SK-N-SH (cell line): Measurements from ENCODE around the gene SKI. TPM values are rescaled to one million over a fixed set of nuclear protein-coding genes. Genes with fewer than 3 reads are reported as not detected.

Source experiments
- CTCF ChIA-PET: fragments of 300-600, 350-600 bp; formaldehyde crosslinking; extraction: SDS; loops from one replicate; lab custom pipeline; 2021; lab: Yijun Ruan, JAX
- POLR2A ChIA-PET: fragments of 350-600 bp; sonication (Branson Sonifier 250); formaldehyde crosslinking; extraction: SDS; loops from one replicate; lab custom pipeline; 2020; ENCODE audit warnings: antibody characterized with exemption, inconsistent platforms; lab: Yijun Ruan, JAX
- DNase-seq: peaks from one replicate; pipeline ENCODE4 v3.0.0; 2012
- H2AFZ ChIP-seq: fragments of 200-600 bp; sonication (generic); 2 replicates; pipeline ENCODE4 v1.8.1; 2016; ENCODE audit warnings: antibody characterized with exemption, mild to moderate bottlenecking, low read depth
- H3F3A ChIP-seq: fragments of 200-600 bp; sonication (generic); replicated peaks from 2 replicates; pipeline ENCODE3; 2016; ENCODE audit warnings: antibody characterized with exemption, mild to moderate bottlenecking; ENCODE audit not compliant: insufficient read depth
- H3K27ac ChIP-seq, 2 experiments: fragments of 200-500 bp in 1 of 2; fragments of 200-600 bp in 1 of 2; sonication (Bioruptor generic) in 1 of 2; sonication (generic), shearing (Covaris generic) in 1 of 2; 2 replicates each; pipeline versions ENCODE4 v1.5.1 to v1.6.1; 2014 to 2016; ENCODE audit warnings: low read depth in 2 of 2, inconsistent platforms in 1 of 2, low read length in 1 of 2, mild to moderate bottlenecking in 1 of 2, mixed read lengths in 1 of 2
- H3K27me3 ChIP-seq: fragments of 200-600 bp; sonication (generic), shearing (Covaris generic); 2 replicates; pipeline ENCODE4 v1.6.1; 2016; ENCODE audit warnings: mixed run types; ENCODE audit not compliant: insufficient read depth
- H3K36me3 ChIP-seq, 2 experiments: fragments of 200-500 bp in 1 of 2; fragments of 200-600 bp in 1 of 2; sonication (Bioruptor generic) in 1 of 2; sonication (generic) in 1 of 2; replicated peaks in 1 of 2; 2 replicates each; pipeline versions ENCODE3 to v1.5.1; 2014 to 2016; ENCODE audit warnings: low read length in 1 of 2, mild to moderate bottlenecking in 1 of 2; ENCODE audit not compliant: insufficient read depth in 2 of 2, control insufficient read depth in 1 of 2
- H3K4me1 ChIP-seq, 2 experiments: fragments of 200-500 bp in 1 of 2; fragments of 200-600 bp in 1 of 2; sonication (Bioruptor generic) in 1 of 2; sonication (generic), shearing (Covaris generic) in 1 of 2; 2 replicates each; pipeline versions ENCODE4 v1.5.1 to v1.6.1; 2014 to 2016; ENCODE audit warnings: low read depth in 1 of 2, low read length in 1 of 2, mixed run types in 1 of 2; ENCODE audit not compliant: insufficient read depth in 2 of 2, control insufficient read depth in 1 of 2
- H3K4me2 ChIP-seq: fragments of 200-600 bp; sonication (generic), shearing (Covaris generic); 2 replicates; pipeline ENCODE4 v1.6.1; 2017; ENCODE audit warnings: mixed run types
- H3K4me3 ChIP-seq, 2 experiments: fragments of 200-500 bp in 1 of 2; fragments of 200-600 bp in 1 of 2; sonication (Bioruptor generic) in 1 of 2; sonication (generic), shearing (Covaris generic) in 1 of 2; 2 replicates each; pipeline versions ENCODE4 v1.5.1 to v1.8.1; 2014 to 2016; ENCODE audit warnings: low read depth in 2 of 2, inconsistent platforms in 1 of 2, low read length in 1 of 2, mild to moderate bottlenecking in 1 of 2, mixed read lengths in 1 of 2, moderate library complexity in 1 of 2
- H3K79me2 ChIP-seq: fragments of 200-600 bp; sonication (generic); 2 replicates; pipeline ENCODE4 v1.8.1; 2017; ENCODE audit warnings: mild to moderate bottlenecking; ENCODE audit not compliant: insufficient read depth
- H3K9ac ChIP-seq: fragments of 200-600 bp; sonication (generic); 2 replicates; pipeline ENCODE4 v1.6.1; 2017; ENCODE audit warnings: mixed run types
- H3K9me2 ChIP-seq: fragments of 200-600 bp; sonication (generic); 2 replicates; pipeline ENCODE4 v1.6.1; 2017; ENCODE audit warnings: mixed run types
- H3K9me3 ChIP-seq: fragments of 200-600 bp; sonication (generic); 2 replicates; pipeline ENCODE4 v1.6.1; 2017; ENCODE audit warnings: mixed run types, mild to moderate bottlenecking, moderate library complexity
- H4K20me1 ChIP-seq: fragments of 200-600 bp; sonication (generic); 2 replicates; pipeline ENCODE4 v1.6.1; 2017; ENCODE audit warnings: mild to moderate bottlenecking, mixed run types; ENCODE audit not compliant: insufficient read depth
- CTCF ChIP-seq: fragments of 200-600 bp; sonication (generic); IDR thresholded peaks from 2 replicates; pipeline ENCODE4 v1.6.1; 2017; ENCODE audit warnings: antibody characterized with exemption, mild to moderate bottlenecking, moderate library complexity
- ELF1 ChIP-seq: IDR thresholded peaks from 2 replicates; pipeline ENCODE4 v1.4.0; 2012
- EP300 ChIP-seq, 2 experiments: IDR thresholded peaks; 2 replicates each; pipeline versions ENCODE4 v1.4.0 to v1.6.1; 2012; ENCODE audit warnings: borderline replicate concordance in 1 of 2, low read depth in 1 of 2, low read length in 1 of 2
- FOXJ3 ChIP-seq: sonication (generic); formaldehyde crosslinking; IDR thresholded peaks from 2 replicates; pipeline ENCODE4 v1.5.1; 2020; ENCODE audit warnings: mild to moderate bottlenecking, missing genetic modification reagents
- GABPA ChIP-seq: IDR thresholded peaks from 2 replicates; pipeline ENCODE4 v1.4.0; 2012; ENCODE audit warnings: low read depth, mild to moderate bottlenecking
- JUND ChIP-seq: IDR thresholded peaks from 2 replicates; pipeline ENCODE4 v1.4.0; 2012
- MAX ChIP-seq: IDR thresholded peaks from 2 replicates; pipeline ENCODE4 v1.4.0; 2012; ENCODE audit warnings: low read depth
- POLR2AphosphoS5 ChIP-seq: IDR thresholded peaks from 2 replicates; pipeline ENCODE4 v1.6.1; 2012; ENCODE audit warnings: low read depth, low read length
- RAD21 ChIP-seq: IDR thresholded peaks from 2 replicates; pipeline ENCODE4 v1.6.1; 2012; ENCODE audit warnings: mild to moderate bottlenecking, low read length
- REST ChIP-seq: IDR thresholded peaks from 2 replicates; pipeline ENCODE4 v1.6.1; 2012; ENCODE audit warnings: mild to moderate bottlenecking, low read depth, low read length, moderate library complexity
- RFX5 ChIP-seq: IDR thresholded peaks from 2 replicates; pipeline ENCODE4 v1.6.1; 2012; ENCODE audit warnings: mild to moderate bottlenecking, improper control_type of control experiment, low read length
- SIN3A ChIP-seq: IDR thresholded peaks from 2 replicates; pipeline ENCODE4 v1.6.1; 2012; ENCODE audit warnings: low read depth, mild to moderate bottlenecking, low read length, moderate library complexity, borderline replicate concordance
- SMC3 ChIP-seq: IDR thresholded peaks from 2 replicates; pipeline ENCODE4 v1.6.1; 2012; ENCODE audit warnings: low read depth, low read length, improper control_type of control experiment
- USF2 ChIP-seq: fragments of 150-350 bp; IDR thresholded peaks from 2 replicates; pipeline ENCODE4 v1.6.1; 2017; ENCODE audit warnings: antibody characterized with exemption, low read length, low read depth, borderline replicate concordance
- YY1 ChIP-seq: IDR thresholded peaks from 2 replicates; pipeline ENCODE4 v1.4.0; 2012; ENCODE audit warnings: low read depth, mild to moderate bottlenecking
- ZBTB33 ChIP-seq: IDR thresholded peaks from 2 replicates; pipeline ENCODE4 v1.4.0; 2012; ENCODE audit warnings: low read depth, borderline replicate concordance
- WGBS: methylation state at CpG from one replicate; pipeline ENCODE4 v1.1.6; 2017; ENCODE audit warnings: low lambda C conversion rate; 5-methylcytosine and 5-hydroxymethylcytosine counted together
- polyA plus RNA-seq, 3 experiments: library from polyadenylated mRNA; depleted of rRNA; stranded (reverse); fragments of >200 nt; gene quantifications; 2 replicates each; pipeline ENCODE4 v1.2.3, GENCODE V29; 2012
- TF ChIP-seq, protein P1 (sequence below): IDR thresholded peaks from 2 replicates; pipeline ENCODE4 v1.4.0; 2012; ENCODE audit warnings: low read depth, borderline replicate concordance
- TF ChIP-seq, protein P2 (sequence below): fragments of 150-350 bp; IDR thresholded peaks from 2 replicates; pipeline ENCODE4 v1.6.1; 2016; ENCODE audit warnings: mild to moderate bottlenecking, low read depth, low read length

The SKI gene
- polyA plus RNA-seq, 1 of the 3 experiments (the other 2 are of a cell fraction), result 7.2 TPM

- CTCF ChIA-PET, result interaction anchor here (0.8 to 7.2 kb wide), 3 partner anchors 13 to 144 kb away, joined by 3 to 53 read pairs (median 3); no protein-coding TSS in a partner anchor
- Histone ChIP-seq H3F3A (peaks cover 4% of the 10 kb centered on the region), H3K4me2 (no peak overlapping the region), H3K27ac (no peak overlapping the region; a peak in 1 of 4 replicates), H3K4me1 (peaks cover 0 to 35% of the 10 kb centered on the region in 2 experiments; a peak in 1 of 4 replicates), H3K9ac (no peak overlapping the region), H3K9me2 (no peaks in the 10 kb centered on the region), H2AFZ (no peak overlapping the region), H3K9me3 (no peaks in the 10 kb centered on the region), H3K4me3 (no peak overlapping the region), H3K27me3 (no peaks in the 10 kb centered on the region), H4K20me1 (no peaks in the 10 kb centered on the region), H3K79me2 (peaks cover 39% of the 10 kb centered on the region), H3K36me3 (peaks cover 0 to 32% of the 10 kb centered on the region in 2 experiments)
- DNase-seq, result no peak
- 92% methylated on average over 11 of the region's 16 CpGs for WGBS
- POLR2A ChIA-PET, result interaction anchor here (1.2 kb wide), 1 partner anchor 282 kb away, joined by 3 read pairs; no protein-coding TSS in a partner anchor
- TF ChIP-seq, protein P1, sequence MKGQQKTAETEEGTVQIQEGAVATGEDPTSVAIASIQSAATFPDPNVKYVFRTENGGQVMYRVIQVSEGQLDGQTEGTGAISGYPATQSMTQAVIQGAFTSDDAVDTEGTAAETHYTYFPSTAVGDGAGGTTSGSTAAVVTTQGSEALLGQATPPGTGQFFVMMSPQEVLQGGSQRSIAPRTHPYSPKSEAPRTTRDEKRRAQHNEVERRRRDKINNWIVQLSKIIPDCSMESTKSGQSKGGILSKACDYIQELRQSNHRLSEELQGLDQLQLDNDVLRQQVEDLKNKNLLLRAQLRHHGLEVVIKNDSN, result no peak
- no peak for TF ChIP-seq ELF1
- TF ChIP-seq GABPA, result no peak
- TF ChIP-seq ZBTB33, result no peak
- no peak for TF ChIP-seq JUND
- no peak for TF ChIP-seq POLR2AphosphoS5
- TF ChIP-seq EP300 (IDR thresholded peaks at IDR 0.05; ENCODE audit: borderline replicate concordance in 1 of 2, low read depth in 1 of 2, low read length in 1 of 2), result no peak
- no peak for TF ChIP-seq SIN3A
- no peak for TF ChIP-seq RFX5
- no peak for TF ChIP-seq YY1
- no peak for TF ChIP-seq REST
- TF ChIP-seq FOXJ3 (CRISPR knock-in tag), result no peak
- TF ChIP-seq MAX, result no peak
- no peak for TF ChIP-seq SMC3
- no peak for TF ChIP-seq USF2
- TF ChIP-seq RAD21, result no peak
- TF ChIP-seq, protein P2, sequence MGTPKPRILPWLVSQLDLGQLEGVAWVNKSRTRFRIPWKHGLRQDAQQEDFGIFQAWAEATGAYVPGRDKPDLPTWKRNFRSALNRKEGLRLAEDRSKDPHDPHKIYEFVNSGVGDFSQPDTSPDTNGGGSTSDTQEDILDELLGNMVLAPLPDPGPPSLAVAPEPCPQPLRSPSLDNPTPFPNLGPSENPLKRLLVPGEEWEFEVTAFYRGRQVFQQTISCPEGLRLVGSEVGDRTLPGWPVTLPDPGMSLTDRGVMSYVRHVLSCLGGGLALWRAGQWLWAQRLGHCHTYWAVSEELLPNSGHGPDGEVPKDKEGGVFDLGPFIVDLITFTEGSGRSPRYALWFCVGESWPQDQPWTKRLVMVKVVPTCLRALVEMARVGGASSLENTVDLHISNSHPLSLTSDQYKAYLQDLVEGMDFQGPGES, result no peak
- no peak for TF ChIP-seq CTCF
Measured at GRCh38 chr1:2188336-2188735, 39.8 kb upstream of the SKI start.
